Measurements from ENCODE around the gene PSMD2. TPM values are rescaled to one million over a fixed set of nuclear protein-coding genes. Genes with fewer than 3 reads are reported as not detected.

The PSMD2 gene
- total RNA-seq: 100 to 1,000 TPM; 207 to 209 TPM

- H3K4me1 Mint-ChIP-seq (ENCODE audit: low read depth): peaks cover 27% of the 10 kb centered on the region
- DNase-seq (peak; percentile 99), ATAC-seq (peak; percentile 97)
- H3K27ac Mint-ChIP-seq: peak within 1 kb of the TSS; percentile 87
- ChIA-PET POLR2A (interaction anchor here (0.9 to 1.1 kb wide), 2 partner anchors 17 to 318 kb away, joined by 3 read pairs; no protein-coding TSS in a partner anchor), CTCF (no interaction called here)
- H3K36me3 Mint-ChIP-seq (ENCODE audit: low read depth): peaks cover 39% of the 10 kb centered on the region
- H3K9me3 Mint-ChIP-seq (ENCODE audit: insufficient read depth): no peaks in the 10 kb centered on the region
- peak within 1 kb of the TSS; percentile 95 for H3K4me3 Mint-ChIP-seq
- H3K27me3 Mint-ChIP-seq (ENCODE audit: low read depth): peaks cover 9% of the 10 kb centered on the region
These were observed at the start of gene PSMD2 for GRCh38 chr3:184298759-184299487. PSMD2 (plus strand) TSS chr3:184299241; CDS start chr3:184299267, 26 bp downstream.

- Mint-ChIP-seq H3K27me3 (ENCODE audit: low read depth) (no peaks in the 10 kb centered on the region), H3K4me3 (peak within 1 kb of the TSS; percentile 82), H3K36me3 (ENCODE audit: low read depth) (peaks cover 7% of the 10 kb centered on the region), H3K27ac (peak within 1 kb of the TSS; percentile 93), H3K4me1 (ENCODE audit: low read depth) (peaks cover 12% of the 10 kb centered on the region), H3K9me3 (ENCODE audit: insufficient read depth) (no peaks in the 10 kb centered on the region)
- ChIA-PET CTCF (interaction anchor here (0.6 to 2.7 kb wide), 28 partner anchors 10 to 447 kb away, joined by 3 to 45 read pairs (median 4); partner anchors contain the start of genes ABCF3, DVL3, EIF2B5 and PARL), POLR2A (interaction anchor here (0.6 to 0.9 kb wide), 2 partner anchors 22 to 64 kb away, joined by 3 to 5 read pairs; partner anchors contain the start of gene ABCF3)
- DNase-seq (peak; percentile 98), ATAC-seq (peak; percentile 92)
These were observed 49.5 kb upstream of the PSMD2 start, which contains the start of gene EEF1AKMT4 for GRCh38 chr3:184249412-184250166. EEF1AKMT4 (plus strand) TSS chr3:184249672; CDS start chr3:184249695, 23 bp downstream.

GRCh38 chr3:184250167-184250828, 48.7 kb upstream of the PSMD2 start:
- H3K36me3 Mint-ChIP-seq (ENCODE audit: low read depth): no peaks in the 10 kb centered on the region
- peak overlapping the region; percentile 93 for H3K27ac Mint-ChIP-seq
- H3K4me1 Mint-ChIP-seq (ENCODE audit: low read depth): peaks cover 12% of the 10 kb centered on the region
- ATAC-seq (peak; percentile 71), DNase-seq (peak; percentile 94)
- POLR2A ChIA-PET: interaction anchor here (0.6 to 0.9 kb wide), 2 partner anchors 23 to 64 kb away, joined by 3 to 5 read pairs; partner anchors contain the start of gene ABCF3
- H3K27me3 Mint-ChIP-seq (ENCODE audit: low read depth): no peaks in the 10 kb centered on the region
- CTCF ChIA-PET: interaction anchor here (0.7 to 2.7 kb wide), 27 partner anchors 9 to 448 kb away, joined by 3 to 45 read pairs (median 4); partner anchors contain the start of genes ABCF3, DVL3, EIF2B5 and PARL
- no peaks in the 10 kb centered on the region for H3K9me3 Mint-ChIP-seq (ENCODE audit: insufficient read depth)
- peak overlapping the region; percentile 82 for H3K4me3 Mint-ChIP-seq

- no peak for DNase-seq
- Mint-ChIP-seq H3K4me1 (ENCODE audit: low read depth) (peaks cover 10% of the 10 kb centered on the region), H3K36me3 (ENCODE audit: low read depth) (peaks cover 8% of the 10 kb centered on the region), H3K27me3 (ENCODE audit: low read depth) (peaks cover 10% of the 10 kb centered on the region), H3K4me3 (no peak overlapping the region), H3K27ac (no peak overlapping the region), H3K9me3 (ENCODE audit: insufficient read depth) (no peaks in the 10 kb centered on the region)
- CTCF ChIA-PET: interaction anchor here (1.2 to 2.0 kb wide), 2 partner anchors 25 to 28 kb away, joined by 5 to 11 read pairs; no protein-coding TSS in a partner anchor
- POLR2A ChIA-PET: no interaction called here
- no peak for ATAC-seq
These were observed 43.6 kb upstream of the PSMD2 start for GRCh38 chr3:184255291-184256039.

GRCh38 chr3:184257083-184257915, 41.7 kb upstream of the PSMD2 start:
- no peaks in the 10 kb centered on the region for H3K9me3 Mint-ChIP-seq (ENCODE audit: insufficient read depth)
- no peak for DNase-seq
- ATAC-seq: no peak
- peaks cover 12% of the 10 kb centered on the region for H3K36me3 Mint-ChIP-seq (ENCODE audit: low read depth)
- H3K27me3 Mint-ChIP-seq (ENCODE audit: low read depth): peaks cover 20% of the 10 kb centered on the region
- no peak overlapping the region for H3K4me3 Mint-ChIP-seq
- H3K27ac Mint-ChIP-seq: no peak overlapping the region
- POLR2A ChIA-PET: no interaction called here
- H3K4me1 Mint-ChIP-seq (ENCODE audit: low read depth): peaks cover 19% of the 10 kb centered on the region
- CTCF ChIA-PET: no interaction called here

- no peak for DNase-seq
- H3K4me3 Mint-ChIP-seq: no peak overlapping the region
These were observed 40.1 kb upstream of the PSMD2 start for GRCh38 chr3:184258926-184259325.

GRCh38 chr3:184259396-184259877, 39.6 kb upstream of the PSMD2 start:
- H3K4me3 Mint-ChIP-seq: peak overlapping the region; percentile 38
- H3K27ac Mint-ChIP-seq: no peak overlapping the region
- H3K9me3 Mint-ChIP-seq (ENCODE audit: insufficient read depth): no peaks in the 10 kb centered on the region
- ChIA-PET CTCF (interaction anchor here (0.9 to 2.7 kb wide), 2 partner anchors 10 to 31 kb away, joined by 3 to 11 read pairs; partner anchors contain the start of gene EEF1AKMT4), POLR2A (no interaction called here)
- H3K36me3 Mint-ChIP-seq (ENCODE audit: low read depth): peaks cover 12% of the 10 kb centered on the region
- ATAC-seq: no peak
- no peak for DNase-seq
- peaks cover 26% of the 10 kb centered on the region for H3K27me3 Mint-ChIP-seq (ENCODE audit: low read depth)
- H3K4me1 Mint-ChIP-seq (ENCODE audit: low read depth): peaks cover 23% of the 10 kb centered on the region

More at GRCh38 chr3:184258926-184259325, 40.1 kb upstream of the PSMD2 start:
- ATAC-seq: no peak
- no peak overlapping the region for H3K27ac Mint-ChIP-seq
- ChIA-PET CTCF (interaction anchor here (1.0 to 2.7 kb wide), 2 partner anchors 9 to 31 kb away, joined by 4 to 11 read pairs; partner anchors contain the start of gene EEF1AKMT4), POLR2A (no interaction called here)
- H3K27me3 Mint-ChIP-seq (ENCODE audit: low read depth): peaks cover 26% of the 10 kb centered on the region
- H3K9me3 Mint-ChIP-seq (ENCODE audit: insufficient read depth): no peaks in the 10 kb centered on the region
- peaks cover 23% of the 10 kb centered on the region for H3K4me1 Mint-ChIP-seq (ENCODE audit: low read depth)
- peaks cover 12% of the 10 kb centered on the region for H3K36me3 Mint-ChIP-seq (ENCODE audit: low read depth)

- Mint-ChIP-seq H3K4me1 (ENCODE audit: low read depth) (peaks cover 23% of the 10 kb centered on the region), H3K27ac (peak overlapping the region; percentile 55), H3K4me3 (peak overlapping the region; percentile 66), H3K36me3 (ENCODE audit: low read depth) (peaks cover 12% of the 10 kb centered on the region), H3K27me3 (ENCODE audit: low read depth) (peaks cover 29% of the 10 kb centered on the region), H3K9me3 (ENCODE audit: insufficient read depth) (no peaks in the 10 kb centered on the region)
- ChIA-PET CTCF (interaction anchor here (0.9 to 2.7 kb wide), 3 partner anchors 10 to 364 kb away, joined by 3 to 11 read pairs (median 3); partner anchors contain the start of gene EEF1AKMT4), POLR2A (no interaction called here)
- ATAC-seq (peak; percentile 63), DNase-seq (peak; percentile 49)
These were observed 38.9 kb upstream of the PSMD2 start for GRCh38 chr3:184259878-184260723.

- CTCF ChIA-PET: interaction anchor here (1.2 to 2.7 kb wide), 2 partner anchors 11 to 365 kb away, joined by 3 to 11 read pairs; partner anchors contain the start of gene EEF1AKMT4
These were observed 38.2 kb upstream of the PSMD2 start for GRCh38 chr3:184260724-184261269.

More at GRCh38 chr3:184260724-184261269, 38.2 kb upstream of the PSMD2 start:
- Mint-ChIP-seq H3K27ac (no peak overlapping the region), H3K27me3 (ENCODE audit: low read depth) (peaks cover 30% of the 10 kb centered on the region), H3K4me1 (ENCODE audit: low read depth) (peaks cover 20% of the 10 kb centered on the region), H3K36me3 (ENCODE audit: low read depth) (peaks cover 12% of the 10 kb centered on the region), H3K9me3 (ENCODE audit: insufficient read depth) (no peaks in the 10 kb centered on the region), H3K4me3 (peak overlapping the region; percentile 66)
- POLR2A ChIA-PET: no interaction called here
- DNase-seq (no peak), ATAC-seq (no peak)
